Neuronal stem cell (in vitro differentiated cells): ENCODE results near the gene SLC1A6. TPM values are rescaled to one million over a fixed set of nuclear protein-coding genes. Genes with fewer than 3 reads are reported as not detected.
A peak's percentile ranks its signal among the peaks of the same experiment; 100 is the strongest.

Source experiments
- DNase-seq: peaks from one replicate; pipeline ENCODE4 v3.0.0-alpha.2; 2013; ENCODE audit warnings: low spot score
- H2AFZ ChIP-seq: one replicate; pipeline ENCODE4 v1.6.1; 2013; ENCODE audit warnings: mild to moderate bottlenecking, low read length, inconsistent platforms
- H2AK5ac ChIP-seq: 2 replicates; pipeline ENCODE4 v1.6.1; 2013; ENCODE audit warnings: low read depth, mild to moderate bottlenecking, inconsistent platforms, low read length, moderate library complexity, mixed read lengths
- H2BK120ac ChIP-seq: 2 replicates; pipeline ENCODE4 v1.6.1; 2013; ENCODE audit warnings: low read depth, mild to moderate bottlenecking, inconsistent platforms, low read length, moderate library complexity, mixed read lengths
- H2BK12ac ChIP-seq: one replicate; pipeline ENCODE4 v1.6.1; 2013; ENCODE audit warnings: low read length, inconsistent platforms
- H2BK15ac ChIP-seq: 2 replicates; pipeline ENCODE4 v1.6.1; 2013; ENCODE audit warnings: mild to moderate bottlenecking, low read length, inconsistent platforms, mixed read lengths
- H2BK5ac ChIP-seq: one replicate; pipeline ENCODE4 v1.6.1; 2013; ENCODE audit warnings: inconsistent platforms, mild to moderate bottlenecking, low read length, moderate library complexity
- H3K14ac ChIP-seq: one replicate; pipeline ENCODE4 v1.6.1; 2013; ENCODE audit warnings: low read length, inconsistent platforms
- H3K18ac ChIP-seq: 2 replicates; pipeline ENCODE4 v1.6.1; 2013; ENCODE audit warnings: low read length, inconsistent platforms
- H3K23ac ChIP-seq: 2 replicates; pipeline ENCODE4 v1.6.1; 2013; ENCODE audit warnings: low read depth, mild to moderate bottlenecking, mixed read lengths, low read length, inconsistent platforms; ENCODE audit not compliant: poor library complexity
- H3K27ac ChIP-seq: replicated peaks from 3 replicates; pipeline ENCODE4 v1.5.1; 2013; ENCODE audit warnings: low read length, inconsistent platforms
- H3K27me3 ChIP-seq, 3 experiments: 2 replicates each; pipeline ENCODE4 v1.6.1; 2013; ENCODE audit warnings: low read length in 3 of 3, mild to moderate bottlenecking in 2 of 3, inconsistent platforms in 1 of 3, low read depth in 1 of 3, mixed read lengths in 1 of 3, moderate library complexity in 1 of 3; ENCODE audit not compliant: control insufficient read depth in 3 of 3, insufficient read depth in 3 of 3
- H3K36me3 ChIP-seq, 2 donors: replicated peaks in 1 of 2; 2 replicates each; pipeline ENCODE4 v1.6.1; 2013; ENCODE audit warnings: low read length in 2 of 2; ENCODE audit not compliant: control insufficient read depth in 2 of 2, insufficient read depth in 2 of 2
- H3K4ac ChIP-seq: 2 replicates; pipeline ENCODE4 v1.6.1; 2013; ENCODE audit warnings: inconsistent platforms, mild to moderate bottlenecking, low read length, moderate library complexity
- H3K4me1 ChIP-seq, 2 donors: 1 replicate in 1 of 2; 2 replicates in 1 of 2; pipeline ENCODE4 v1.6.1; 2013; ENCODE audit warnings: low read length in 2 of 2, low read depth in 1 of 2; ENCODE audit not compliant: control insufficient read depth in 2 of 2, insufficient read depth in 1 of 2
- H3K4me2 ChIP-seq: one replicate; pipeline ENCODE4 v1.6.1; 2013; ENCODE audit warnings: mild to moderate bottlenecking, low read length, inconsistent platforms; ENCODE audit not compliant: insufficient read depth, poor library complexity, severe bottlenecking
- H3K4me3 ChIP-seq, 2 donors: 2 replicates each; pipeline ENCODE4 v1.5.1; 2013; ENCODE audit warnings: low read length in 2 of 2, mild to moderate bottlenecking in 2 of 2, inconsistent platforms in 1 of 2, moderate library complexity in 1 of 2
- H3K79me1 ChIP-seq: one replicate; pipeline ENCODE4 v1.6.1; 2013; ENCODE audit warnings: low read depth, mild to moderate bottlenecking, inconsistent platforms, low read length, moderate library complexity
- H3K9ac ChIP-seq: one replicate; pipeline ENCODE4 v1.6.1; 2013; ENCODE audit warnings: mild to moderate bottlenecking, low read depth, low read length, inconsistent platforms; ENCODE audit not compliant: poor library complexity
- H3K9me3 ChIP-seq, 2 donors: replicated peaks in 1 of 2; 2 replicates each; pipeline versions ENCODE3 to v1.6.1; 2013; ENCODE audit warnings: low read length in 2 of 2, mild to moderate bottlenecking in 2 of 2, inconsistent platforms in 1 of 2, low read depth in 1 of 2, mixed read lengths in 1 of 2, moderate library complexity in 1 of 2; ENCODE audit not compliant: control insufficient read depth in 2 of 2, insufficient read depth in 1 of 2
- H4K8ac ChIP-seq: one replicate; pipeline ENCODE4 v1.6.1; 2013; ENCODE audit warnings: low read depth, mild to moderate bottlenecking, inconsistent platforms, low read length, moderate library complexity
- H4K91ac ChIP-seq: one replicate; pipeline ENCODE4 v1.6.1; 2013; ENCODE audit warnings: low read length, low read depth, mild to moderate bottlenecking, inconsistent platforms; ENCODE audit not compliant: poor library complexity
- WGBS, 2 donors: extraction: QIAGEN DNeasy Blood & Tissue Kit; methylation state at CpG; one replicate each; pipeline ENCODE4 v1.1.7; 2013; ENCODE audit warnings: missing lambda C conversion rate in 2 of 2, mixed read lengths in 1 of 2; ENCODE audit not compliant: insufficient read length in 2 of 2, insufficient replicate concordance in 1 of 2; ENCODE audit errors: extremely low coverage in 2 of 2; 5-methylcytosine and 5-hydroxymethylcytosine counted together
- polyA plus RNA-seq, 2 experiments: library from polyadenylated mRNA; stranded (reverse); fragments of 200-250 nt; gene quantifications; one replicate each; pipeline ENCODE4 v1.2.3, GENCODE V29; 2013

The SLC1A6 gene
- 15.4 TPM for polyA plus RNA-seq (2013, experiment 1 of 2)
- polyA plus RNA-seq (2013, experiment 2 of 2), result 16.1 TPM

GRCh38 chr19:14979476-14980255, at the start of gene SLC1A6:
Gene SLC1A6, minus strand, starts transcription at chr19:14979864. Its CDS starts 6,954 bp downstream, at chr19:14972910.
- H3K23ac ChIP-seq, result no peak within 1 kb of the TSS
- H2AFZ ChIP-seq, result peak within 1 kb of the TSS; percentile 93
- H2AK5ac ChIP-seq, result no peak within 1 kb of the TSS
- WGBS, 2 donors, result no CpG with 5 or more reads among the region's 84 CpGs
- peak within 1 kb of the TSS; percentile 89 for H4K91ac ChIP-seq
- peaks cover 0 to 57% (median 0%) of the 10 kb centered on the region in 3 experiments for H3K27me3 ChIP-seq
- peak within 1 kb of the TSS; percentile 71 for H3K14ac ChIP-seq
- DNase-seq, result peak; percentile 62
- peak within 1 kb of the TSS; percentile 87 for H2BK5ac ChIP-seq
- H3K4me1 ChIP-seq, result peaks cover 0 to 8% of the 10 kb centered on the region in 2 donors
- peak within 1 kb of the TSS; percentile 94 for H3K18ac ChIP-seq
- peak within 1 kb of the TSS; percentile 89 for H3K9ac ChIP-seq
- H3K36me3 ChIP-seq, result peaks cover 0 to 4% of the 10 kb centered on the region in 2 donors
- no peak within 1 kb of the TSS for H4K8ac ChIP-seq
- no peak within 1 kb of the TSS for H2BK120ac ChIP-seq
- H3K79me1 ChIP-seq, result peaks cover 7% of the 10 kb centered on the region
- H3K4me3 ChIP-seq, result peak within 1 kb of the TSS; percentile 51 to 90
- H3K4me2 ChIP-seq, result peak within 1 kb of the TSS; percentile 77
- peak within 1 kb of the TSS; percentile 92 for H2BK15ac ChIP-seq
- peak within 1 kb of the TSS; percentile 86 for H2BK12ac ChIP-seq
- no peak within 1 kb of the TSS for H3K4ac ChIP-seq
- peak within 1 kb of the TSS; percentile 47 for H3K27ac ChIP-seq
- H3K9me3 ChIP-seq, result no peaks in the 10 kb centered on the region

GRCh38 chr19:15028490-15028889, 48.8 kb upstream of the SLC1A6 start:
- H2BK15ac ChIP-seq, result no peak overlapping the region
- DNase-seq, result no peak
- H3K4ac ChIP-seq, result no peak overlapping the region
- H3K4me2 ChIP-seq, result no peak overlapping the region
- H3K9me3 ChIP-seq, result peaks cover 0 to 2% of the 10 kb centered on the region in 2 donors
- no peaks in the 10 kb centered on the region for H3K79me1 ChIP-seq
- no peak overlapping the region for H4K8ac ChIP-seq
- no peak overlapping the region for H2BK12ac ChIP-seq
- no peak overlapping the region for H3K14ac ChIP-seq
- no peaks in the 10 kb centered on the region for H3K4me1 ChIP-seq
- no peak overlapping the region for H2BK120ac ChIP-seq
- H4K91ac ChIP-seq, result no peak overlapping the region
- 100% methylated on average over 2 of the region's 5 CpGs; no CpG with 5 or more reads in 1 of the 2 donors for WGBS, 2 donors
- no peak overlapping the region for H3K18ac ChIP-seq
- H2BK5ac ChIP-seq, result no peak overlapping the region
- H3K4me3 ChIP-seq, result no peak overlapping the region
- H3K27me3 ChIP-seq, result peaks cover 0 to 9% (median 0%) of the 10 kb centered on the region in 3 experiments
- H2AK5ac ChIP-seq, result no peak overlapping the region
- no peak overlapping the region for H3K23ac ChIP-seq
- H2AFZ ChIP-seq, result no peak overlapping the region
- no peak overlapping the region for H3K9ac ChIP-seq
- no peak overlapping the region for H3K27ac ChIP-seq
- no peaks in the 10 kb centered on the region for H3K36me3 ChIP-seq

GRCh38 chr19:15025217-15025616, 45.6 kb upstream of the SLC1A6 start:
- Histone ChIP-seq H3K23ac (no peak overlapping the region), H4K91ac (no peak overlapping the region)
- no peak for DNase-seq

GRCh38 chr19:15022752-15023151, 43.1 kb upstream of the SLC1A6 start:
- no peak overlapping the region for H2AK5ac ChIP-seq
- H3K18ac ChIP-seq, result no peak overlapping the region
- H2BK12ac ChIP-seq, result no peak overlapping the region
- no peaks in the 10 kb centered on the region for H3K36me3 ChIP-seq
- H3K9ac ChIP-seq, result no peak overlapping the region
- no peak overlapping the region for H2AFZ ChIP-seq
- no peaks in the 10 kb centered on the region for H3K79me1 ChIP-seq
- H3K4ac ChIP-seq, result no peak overlapping the region
- no CpG with 5 or more reads among the region's 31 CpGs for WGBS, 2 donors
- no peak overlapping the region for H2BK120ac ChIP-seq
- H3K27me3 ChIP-seq, result peaks cover 0 to 9% (median 0%) of the 10 kb centered on the region in 3 experiments
- no peak overlapping the region for H2BK5ac ChIP-seq
- no peak overlapping the region for H3K27ac ChIP-seq
- peak overlapping the region; percentile 93 for H3K23ac ChIP-seq
- no peak overlapping the region for H4K91ac ChIP-seq
- H2BK15ac ChIP-seq, result no peak overlapping the region
- no peak overlapping the region for H3K14ac ChIP-seq
- H4K8ac ChIP-seq, result no peak overlapping the region
- no peaks in the 10 kb centered on the region for H3K4me1 ChIP-seq
- H3K4me2 ChIP-seq, result no peak overlapping the region
- no peak overlapping the region for H3K4me3 ChIP-seq
- no peak for DNase-seq
- H3K9me3 ChIP-seq, result no peaks in the 10 kb centered on the region

More at GRCh38 chr19:15025217-15025616, 45.6 kb upstream of the SLC1A6 start:
- no peak overlapping the region for H3K14ac ChIP-seq
- H2BK120ac ChIP-seq, result no peak overlapping the region
- no peak overlapping the region for H3K27ac ChIP-seq
- no peak overlapping the region for H2BK5ac ChIP-seq
- no peak overlapping the region for H3K4ac ChIP-seq
- peaks cover 0 to 2% of the 10 kb centered on the region in 2 donors for H3K9me3 ChIP-seq
- no peak overlapping the region for H2BK12ac ChIP-seq
- H3K4me2 ChIP-seq, result no peak overlapping the region
- H3K4me1 ChIP-seq, result no peaks in the 10 kb centered on the region
- no peak overlapping the region for H2AK5ac ChIP-seq
- no peak overlapping the region for H3K18ac ChIP-seq
- no peaks in the 10 kb centered on the region for H3K36me3 ChIP-seq
- H2BK15ac ChIP-seq, result no peak overlapping the region
- no peak overlapping the region for H3K4me3 ChIP-seq
- WGBS, 2 donors, result no CpG with 5 or more reads among the region's 2 CpGs
- no peak overlapping the region for H4K8ac ChIP-seq
- H3K79me1 ChIP-seq, result no peaks in the 10 kb centered on the region
- H2AFZ ChIP-seq, result no peak overlapping the region
- H3K9ac ChIP-seq, result no peak overlapping the region
- H3K27me3 ChIP-seq, result peaks cover 0 to 9% (median 0%) of the 10 kb centered on the region in 3 experiments
